ENCODE results near the gene IFI27. TPM values are rescaled to one million over a fixed set of nuclear protein-coding genes. Genes with fewer than 3 reads are reported as not detected.
"Not testable (repeated sequence)": the region's sequence is repeated elsewhere in the genome, so short reads cannot be mapped to it uniquely, and the experiment has no call there.

Gene IFI27
- total and polyA plus RNA-seq, 2 of the 4 experiments (the other 2 are of a cell fraction), result under 0.01 to 0.60 TPM

GRCh38 chr14:94066089-94066676, 44.4 kb upstream of the IFI27 start:
- TF ChIP-seq RFX5 (IDR thresholded peaks at IDR 0.05; ENCODE audit: low read depth, low read length), result no peak
- no peak for TF ChIP-seq MAFK (IDR thresholded peaks at IDR 0.05; ENCODE audit: low read depth, low read length)
- no peak for TF ChIP-seq NFE2L2 (IDR thresholded peaks at IDR 0.05; ENCODE audit: low read depth, low read length)
- no peak for TF ChIP-seq ELK1 (IDR thresholded peaks at IDR 0.05; ENCODE audit: borderline replicate concordance, low read depth, low read length)
- no peak for TF ChIP-seq FOS (IDR thresholded peaks at IDR 0.05; ENCODE audit: low read depth, low read length)
- no peak for TF ChIP-seq CEBPB (IDR thresholded peaks at IDR 0.05; ENCODE audit: low read depth, low read length)
- Histone ChIP-seq H3K14ac (replicated peaks; ENCODE audit: low read depth, low read length) (no peak overlapping the region; the same call in 1 of the 2 replicates), H3K4ac (ENCODE audit: low read depth, low read length) (no peak overlapping the region), H2BK5ac (ENCODE audit: low read depth, low read length, poor library complexity, severe bottlenecking) (no peak overlapping the region), H3K23ac (ENCODE audit: low read depth, low read length) (no peak overlapping the region), H3K18ac (ENCODE audit: low read depth, low read length) (no peak overlapping the region), H3K27me3 (ENCODE audit: control insufficient read depth, insufficient read depth, low read length) (no peaks in the 10 kb centered on the region), H4K20me1 (ENCODE audit: insufficient read depth, low read length) (peaks cover 46% of the 10 kb centered on the region), H3K56ac (ENCODE audit: extremely low read depth, insufficient read depth, low read length) (no peak overlapping the region), H3K9me1 (ENCODE audit: insufficient read depth, low read length) (peaks cover 15% of the 10 kb centered on the region), H4K8ac (ENCODE audit: low read depth in 2 of 2, low read length in 2 of 2) (no peak overlapping the region), H3K4me2 (ENCODE audit: low read depth, low read length) (no peak overlapping the region), H3K9ac (ENCODE audit: low read depth, low read length) (no peak overlapping the region), H3K4me1 (ENCODE audit: control insufficient read depth, insufficient read depth, low read length) (peaks cover 7% of the 10 kb centered on the region), H3K27ac (ENCODE audit: insufficient read depth, low read length) (no peak overlapping the region), H2BK120ac (ENCODE audit: low read depth, low read length) (no peak overlapping the region), H3K79me1 (ENCODE audit: low read depth in 1 of 2, low read length in 2 of 2) (peaks cover 18 to 48% of the 10 kb centered on the region in 2 experiments; a peak in 3 of 4 replicates), H2AK5ac (ENCODE audit: low read depth, low read length) (no peak overlapping the region), H2BK20ac (ENCODE audit: low read depth, low read length) (no peak overlapping the region), H3K9me3 (ENCODE audit: control insufficient read depth, insufficient read depth, low read length) (peaks cover 2% of the 10 kb centered on the region; the same call in 1 of the 2 replicates), H4K91ac (ENCODE audit: insufficient read depth, low read depth, low read length) (no peak overlapping the region), H2AK9ac (replicated peaks; ENCODE audit: low read depth, low read length, poor library complexity) (no peak overlapping the region), H3K4me3 (ENCODE audit: insufficient read depth, low read depth, low read length) (no peak overlapping the region), H2BK15ac (ENCODE audit: low read depth, low read length) (no peak overlapping the region), H2AFZ (replicated peaks; ENCODE audit: low read length, poor library complexity) (no peak overlapping the region), H3K36me3 (ENCODE audit: control insufficient read depth, insufficient read depth, low read length) (peaks cover 8% of the 10 kb centered on the region), H4K5ac (ENCODE audit: low read depth, low read length) (no peak overlapping the region)
- DNase-seq, result no peak
- CTCF ChIA-PET, result interaction anchor here (0.7 kb wide), 1 partner anchor 9 kb away, joined by 3 read pairs; no protein-coding TSS in a partner anchor
- intact Hi-C loops (cut with micrococcal nuclease) (no loop called here), dilution Hi-C loops (cut with HindIII; ENCODE audit: low sequenced_read_pairs, unreplicated experiment) (no loop called here), in situ Hi-C loops (cut with MboI; ENCODE audit: low sequenced_read_pairs) (no loop called here)
- BruUV-seq (replicated peaks), result no TSS peak
- no peak for ATAC-seq (ENCODE audit: low read depth)
- 90% methylated on average over 2 of the region's 8 CpGs; no CpG with 5 or more reads in 1 of the 2 experiments for WGBS, 2 experiments (ENCODE audit: extremely low coverage in 2 of 2, insufficient read length in 1 of 2)
- POLR2A ChIA-PET (ENCODE audit: unreplicated experiment), result no interaction called here

- H3K4me3 ChIP-seq (ENCODE audit: insufficient read depth, low read depth, low read length); H2BK120ac ChIP-seq (ENCODE audit: low read depth, low read length); dilution Hi-C loops (cut with HindIII; ENCODE audit: low sequenced_read_pairs, unreplicated experiment); H3K9me3 ChIP-seq (ENCODE audit: control insufficient read depth, insufficient read depth, low read length); H3K27ac ChIP-seq (ENCODE audit: insufficient read depth, low read length); CTCF ChIA-PET; H3K23ac ChIP-seq (ENCODE audit: low read depth, low read length); intact Hi-C loops (cut with micrococcal nuclease); H3K4me1 ChIP-seq (ENCODE audit: control insufficient read depth, insufficient read depth, low read length); H2BK5ac ChIP-seq (ENCODE audit: low read depth, low read length, poor library complexity, severe bottlenecking); H3K4me2 ChIP-seq (ENCODE audit: low read depth, low read length); H3K27me3 ChIP-seq (ENCODE audit: control insufficient read depth, insufficient read depth, low read length); H4K5ac ChIP-seq (ENCODE audit: low read depth, low read length); BruUV-seq (replicated peaks); H3K36me3 ChIP-seq (ENCODE audit: control insufficient read depth, insufficient read depth, low read length); H4K8ac ChIP-seq (ENCODE audit: low read depth in 2 of 2, low read length in 2 of 2); H3K9ac ChIP-seq (ENCODE audit: low read depth, low read length); H3K18ac ChIP-seq (ENCODE audit: low read depth, low read length); H2BK15ac ChIP-seq (ENCODE audit: low read depth, low read length); in situ Hi-C loops (cut with MboI; ENCODE audit: low sequenced_read_pairs); ATAC-seq (ENCODE audit: low read depth); H2AK5ac ChIP-seq (ENCODE audit: low read depth, low read length); H2BK20ac ChIP-seq (ENCODE audit: low read depth, low read length); H3K4ac ChIP-seq (ENCODE audit: low read depth, low read length); POLR2A ChIA-PET (ENCODE audit: unreplicated experiment); H3K79me1 ChIP-seq (ENCODE audit: low read depth in 1 of 2, low read length in 2 of 2); H2AK9ac ChIP-seq (replicated peaks; ENCODE audit: low read depth, low read length, poor library complexity); H3K9me1 ChIP-seq (ENCODE audit: insufficient read depth, low read length); H3K56ac ChIP-seq (ENCODE audit: extremely low read depth, insufficient read depth, low read length); H4K91ac ChIP-seq (ENCODE audit: insufficient read depth, low read depth, low read length); H3K14ac ChIP-seq (replicated peaks; ENCODE audit: low read depth, low read length); DNase-seq; H2AFZ ChIP-seq (replicated peaks; ENCODE audit: low read length, poor library complexity): not testable (repeated sequence)
- H4K20me1 ChIP-seq (ENCODE audit: insufficient read depth, low read length), result peaks cover 16% of the 10 kb centered on the region
- 100% methylated on average over 1 of the region's 3 CpGs; no CpG with 5 or more reads in 1 of the 2 experiments for WGBS, 2 experiments (ENCODE audit: extremely low coverage in 2 of 2, insufficient read length in 1 of 2)
Observed at GRCh38 chr14:94072076-94072475, 38.5 kb upstream of the IFI27 start.

Measured in IMR-90 (cell line).